Panc1 (cell line): ENCODE results near the gene DEFB132. TPM values are rescaled to one million over a fixed set of nuclear protein-coding genes. Genes with fewer than 3 reads are reported as not detected.

Source experiments
- ATAC-seq: fragments of 200-7000 bp; cut with Tn5 transposase; 2 replicates; pipeline ENCODE4 v1.9.1; 2020; ENCODE audit warnings: mild to moderate bottlenecking, moderate library complexity
- BruUV-seq: library from RNA; stranded (reverse); fragments of 400-500 nt; replicated peaks from 2 replicates; lab custom pipeline; 2021; lab: Mats Ljungman, UMichigan
- CTCF ChIA-PET: fragments of 300-600 bp; sonication (Branson Sonifier 250); formaldehyde crosslinking; loops from one replicate; lab custom pipeline; 2022; ENCODE audit warnings: antibody characterized with exemption; lab: Charles Lee
- POLR2A ChIA-PET: fragments of 300-600 bp; sonication (Branson Sonifier 250); formaldehyde crosslinking; loops from one replicate; lab custom pipeline; 2022; ENCODE audit warnings: antibody characterized with exemption; lab: Charles Lee
- DNase-seq: peaks from one replicate; pipeline ENCODE4 v3.0.0-alpha.2; 2010; ENCODE audit warnings: low read depth, low spot score
- H3K27ac ChIP-seq: 2 replicates; pipeline ENCODE4 v1.5.1; 2011; ENCODE audit warnings: mild to moderate bottlenecking, low read length, inconsistent platforms
- H3K27me3 ChIP-seq: fragments of 200-500 bp; sonication (Bioruptor generic); 2 replicates; pipeline ENCODE4 v1.6.0; 2014; ENCODE audit warnings: low read length, inconsistent platforms; ENCODE audit not compliant: control insufficient read depth, insufficient read depth
- H3K36me3 ChIP-seq: fragments of 200-500 bp; sonication (Bioruptor generic); 2 replicates; pipeline ENCODE4 v1.5.1; 2014; ENCODE audit warnings: inconsistent platforms, mild to moderate bottlenecking, low read length, moderate library complexity; ENCODE audit not compliant: control insufficient read depth, insufficient read depth
- H3K4me1 ChIP-seq: 2 replicates; pipeline ENCODE4 v1.5.1; 2011; ENCODE audit warnings: inconsistent platforms, mild to moderate bottlenecking, low read length, moderate library complexity; ENCODE audit not compliant: control insufficient read depth, insufficient read depth
- H3K4me3 ChIP-seq, 2 experiments: 2 replicates each; pipeline ENCODE4 v1.5.1; 2011 to 2012; ENCODE audit warnings: low read depth in 2 of 2, low read length in 2 of 2, mild to moderate bottlenecking in 2 of 2, inconsistent platforms in 1 of 2, moderate library complexity in 1 of 2
- H3K9me3 ChIP-seq: fragments of 200-500 bp; sonication (Bioruptor generic); 2 replicates; pipeline ENCODE4 v1.5.1; 2014; ENCODE audit warnings: low read depth, mild to moderate bottlenecking, inconsistent platforms, low read length, moderate library complexity; ENCODE audit not compliant: control insufficient read depth, insufficient read depth
- POLR2AphosphoS5 ChIP-seq: IDR thresholded peaks from 2 replicates; pipeline ENCODE4 v1.6.1; 2012; ENCODE audit warnings: mild to moderate bottlenecking, low read depth, low read length, moderate library complexity
- SIN3A ChIP-seq: IDR thresholded peaks from 2 replicates; pipeline ENCODE4 v1.6.1; 2012; ENCODE audit warnings: low read depth, mild to moderate bottlenecking, low read length, moderate library complexity, borderline replicate concordance; ENCODE audit not compliant: insufficient read depth
- TCF7L2 ChIP-seq: IDR thresholded peaks from 2 replicates; pipeline ENCODE4 v1.6.1; 2011; ENCODE audit warnings: mild to moderate bottlenecking, low read depth, low read length, inconsistent platforms
- in situ Hi-C: cut with HindIII; loops from 2 replicates; pipeline ENCODE4 v1.10.0; 2016; ENCODE audit warnings: low sequenced_read_pairs, low pct_unique_long_range_greater_than_20kb
- intact Hi-C: fragments of 100-400 bp; cut with micrococcal nuclease; formaldehyde crosslinking; loops from one replicate; pipeline ENCODE4 v1.10.0; 2022; ENCODE audit not compliant: unreplicated experiment
- total RNA-seq: library from RNA; stranded (reverse); gene quantifications from one replicate; pipeline ENCODE4 v1.2.1, GENCODE V29; 2021; ENCODE audit not compliant: unreplicated experiment
- TF ChIP-seq, protein P1 (sequence below), 2 experiments: IDR thresholded peaks; 2 replicates each; pipeline ENCODE4 v1.6.1; 2011 to 2012; ENCODE audit warnings: low read depth in 2 of 2, control low read depth in 1 of 2, low read length in 1 of 2, mild to moderate bottlenecking in 1 of 2, moderate library complexity in 1 of 2; ENCODE audit not compliant: insufficient read depth in 1 of 2
- TF ChIP-seq, protein P2 (sequence below): fragments of 450-650 bp; IDR thresholded peaks from 2 replicates; pipeline ENCODE4 v1.5.1; 2017; ENCODE audit warnings: mild to moderate bottlenecking

The DEFB132 gene
- total RNA-seq, 1 experiment from 2014 or later = 0.10 TPM

DNA sequence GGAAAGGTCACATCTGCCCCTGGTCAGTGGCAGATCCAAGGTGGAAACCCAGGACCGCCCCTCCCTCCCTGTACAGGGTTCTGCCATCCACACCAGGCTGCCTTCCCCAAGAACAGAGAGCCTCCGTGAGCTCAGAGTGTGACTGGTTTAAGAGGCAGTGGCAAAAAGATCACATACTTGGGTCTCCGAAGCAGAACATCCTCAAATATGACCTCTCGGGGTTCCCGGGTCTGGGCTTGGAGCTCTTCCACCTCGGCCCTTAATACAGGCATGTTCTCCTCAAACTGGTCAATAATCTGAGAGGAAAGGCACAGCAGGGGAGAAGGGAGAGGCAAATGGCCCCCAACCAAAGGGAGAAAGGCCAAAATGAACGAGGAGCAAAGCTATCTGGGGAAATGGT lies 18.3 kb downstream of the DEFB132 start:
- ChIA-PET POLR2A (no interaction called here), CTCF (no interaction called here)
- in situ Hi-C loops (no loop called here), intact Hi-C loops (no loop called here)
- no peak for DNase-seq
- ATAC-seq = no peak
- TF ChIP-seq, protein P1, sequence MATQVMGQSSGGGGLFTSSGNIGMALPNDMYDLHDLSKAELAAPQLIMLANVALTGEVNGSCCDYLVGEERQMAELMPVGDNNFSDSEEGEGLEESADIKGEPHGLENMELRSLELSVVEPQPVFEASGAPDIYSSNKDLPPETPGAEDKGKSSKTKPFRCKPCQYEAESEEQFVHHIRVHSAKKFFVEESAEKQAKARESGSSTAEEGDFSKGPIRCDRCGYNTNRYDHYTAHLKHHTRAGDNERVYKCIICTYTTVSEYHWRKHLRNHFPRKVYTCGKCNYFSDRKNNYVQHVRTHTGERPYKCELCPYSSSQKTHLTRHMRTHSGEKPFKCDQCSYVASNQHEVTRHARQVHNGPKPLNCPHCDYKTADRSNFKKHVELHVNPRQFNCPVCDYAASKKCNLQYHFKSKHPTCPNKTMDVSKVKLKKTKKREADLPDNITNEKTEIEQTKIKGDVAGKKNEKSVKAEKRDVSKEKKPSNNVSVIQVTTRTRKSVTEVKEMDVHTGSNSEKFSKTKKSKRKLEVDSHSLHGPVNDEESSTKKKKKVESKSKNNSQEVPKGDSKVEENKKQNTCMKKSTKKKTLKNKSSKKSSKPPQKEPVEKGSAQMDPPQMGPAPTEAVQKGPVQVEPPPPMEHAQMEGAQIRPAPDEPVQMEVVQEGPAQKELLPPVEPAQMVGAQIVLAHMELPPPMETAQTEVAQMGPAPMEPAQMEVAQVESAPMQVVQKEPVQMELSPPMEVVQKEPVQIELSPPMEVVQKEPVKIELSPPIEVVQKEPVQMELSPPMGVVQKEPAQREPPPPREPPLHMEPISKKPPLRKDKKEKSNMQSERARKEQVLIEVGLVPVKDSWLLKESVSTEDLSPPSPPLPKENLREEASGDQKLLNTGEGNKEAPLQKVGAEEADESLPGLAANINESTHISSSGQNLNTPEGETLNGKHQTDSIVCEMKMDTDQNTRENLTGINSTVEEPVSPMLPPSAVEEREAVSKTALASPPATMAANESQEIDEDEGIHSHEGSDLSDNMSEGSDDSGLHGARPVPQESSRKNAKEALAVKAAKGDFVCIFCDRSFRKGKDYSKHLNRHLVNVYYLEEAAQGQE (IDR thresholded peaks at IDR 0.05; ENCODE audit: insufficient read depth in 1 of 2, low read depth in 2 of 2, low read length in 1 of 2) = no peak
- TF ChIP-seq, protein P2, sequence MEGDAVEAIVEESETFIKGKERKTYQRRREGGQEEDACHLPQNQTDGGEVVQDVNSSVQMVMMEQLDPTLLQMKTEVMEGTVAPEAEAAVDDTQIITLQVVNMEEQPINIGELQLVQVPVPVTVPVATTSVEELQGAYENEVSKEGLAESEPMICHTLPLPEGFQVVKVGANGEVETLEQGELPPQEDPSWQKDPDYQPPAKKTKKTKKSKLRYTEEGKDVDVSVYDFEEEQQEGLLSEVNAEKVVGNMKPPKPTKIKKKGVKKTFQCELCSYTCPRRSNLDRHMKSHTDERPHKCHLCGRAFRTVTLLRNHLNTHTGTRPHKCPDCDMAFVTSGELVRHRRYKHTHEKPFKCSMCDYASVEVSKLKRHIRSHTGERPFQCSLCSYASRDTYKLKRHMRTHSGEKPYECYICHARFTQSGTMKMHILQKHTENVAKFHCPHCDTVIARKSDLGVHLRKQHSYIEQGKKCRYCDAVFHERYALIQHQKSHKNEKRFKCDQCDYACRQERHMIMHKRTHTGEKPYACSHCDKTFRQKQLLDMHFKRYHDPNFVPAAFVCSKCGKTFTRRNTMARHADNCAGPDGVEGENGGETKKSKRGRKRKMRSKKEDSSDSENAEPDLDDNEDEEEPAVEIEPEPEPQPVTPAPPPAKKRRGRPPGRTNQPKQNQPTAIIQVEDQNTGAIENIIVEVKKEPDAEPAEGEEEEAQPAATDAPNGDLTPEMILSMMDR = no peak
- TF ChIP-seq SIN3A (no peak), TCF7L2 (no peak), POLR2AphosphoS5 (no peak)
- Histone ChIP-seq H3K27me3 (no peaks in the 10 kb centered on the region), H3K36me3 (no peaks in the 10 kb centered on the region), H3K27ac (no peak overlapping the region), H3K4me1 (no peaks in the 10 kb centered on the region), H3K9me3 (no peaks in the 10 kb centered on the region), H3K4me3 (no peak overlapping the region)
- no TSS peak for BruUV-seq

DNA sequence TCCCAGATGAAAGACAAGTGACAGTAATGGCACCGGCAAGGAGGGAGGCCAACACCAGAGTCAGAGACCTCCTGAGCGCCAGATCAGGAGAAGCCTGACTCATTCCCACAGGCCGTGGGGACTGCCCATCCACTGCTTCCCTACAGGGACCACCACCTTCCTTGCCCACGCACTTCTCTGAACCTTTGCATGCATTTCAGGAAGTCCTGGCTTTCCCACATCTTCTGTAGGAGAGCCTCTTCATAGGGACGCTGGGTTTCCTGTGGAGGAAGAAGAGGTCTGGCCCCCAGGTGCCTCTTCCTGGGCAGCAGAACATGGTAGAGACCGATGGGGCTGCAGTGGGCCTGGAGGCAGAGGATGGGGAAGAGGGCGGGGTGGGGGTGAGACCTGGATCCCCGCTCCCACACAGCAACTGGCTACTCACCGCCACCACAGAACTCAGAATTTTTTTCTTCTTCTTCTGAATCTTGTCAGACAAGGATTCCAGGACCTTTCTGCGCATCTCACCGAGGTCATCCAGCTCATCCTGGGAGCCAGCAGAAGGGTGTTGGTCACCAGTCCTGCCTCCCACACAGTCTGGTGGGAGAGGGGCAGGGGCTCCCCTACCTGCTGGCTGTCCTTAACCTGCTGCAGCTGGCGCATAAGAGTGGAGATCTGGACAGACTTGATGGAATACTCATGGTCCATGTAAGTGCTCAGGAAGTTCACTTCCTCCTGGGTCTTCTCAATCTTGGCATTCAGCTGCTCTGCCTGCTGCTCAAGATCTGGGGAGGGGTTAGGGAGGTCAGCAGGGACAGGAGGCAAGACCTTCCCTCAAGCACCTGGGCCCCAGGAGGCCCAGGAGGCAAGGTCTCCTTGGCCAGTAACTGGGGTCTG lies 19.3 kb downstream of the DEFB132 start:
- TF ChIP-seq, protein P2 = no peak
- Histone ChIP-seq H3K27me3 (no peaks in the 10 kb centered on the region), H3K36me3 (no peaks in the 10 kb centered on the region), H3K27ac (no peak overlapping the region), H3K9me3 (no peaks in the 10 kb centered on the region), H3K4me3 (no peak overlapping the region), H3K4me1 (no peaks in the 10 kb centered on the region)
- DNase-seq = no peak
- BruUV-seq = TSS peak; percentile 43
- ChIA-PET POLR2A (no interaction called here), CTCF (no interaction called here)
- 0 out of 2 replicates have a peak, but pooled peaks have one; percentile 14 for ATAC-seq
- intact Hi-C loops (no loop called here), in situ Hi-C loops (no loop called here)
